GM23338 (cell line): ENCODE measurements around the gene TARBP2. TPM values are rescaled to one million over a fixed set of nuclear protein-coding genes. Genes with fewer than 3 reads are reported as not detected.
A peak's percentile ranks its signal among the peaks of the same experiment; 100 is the strongest.

Experiments
- ATAC-seq: fragments of 200-7000 bp; cut with Tn5 transposase; 3 replicates; pipeline ENCODE4 v1.9.1; 2020
- DNase-seq: peaks from one replicate; pipeline ENCODE4 v3.0.0-alpha.2; 2015; ENCODE audit warnings: low spot score
- H2AFZ ChIP-seq: fragments of 200-600 bp; sonication (generic); 2 replicates; pipeline ENCODE4 v1.8.0; 2016; ENCODE audit warnings: antibody characterized with exemption, mild to moderate bottlenecking, moderate library complexity
- H3F3A ChIP-seq: fragments of 200-600 bp; sonication (generic); replicated peaks from 2 replicates; pipeline ENCODE4 v1.8.0; 2017; ENCODE audit warnings: antibody characterized with exemption, mixed run types, low read depth
- H3K27ac ChIP-seq: fragments of 200-600 bp; sonication (generic); 2 replicates; pipeline ENCODE4 v1.6.1; 2016; ENCODE audit warnings: low read depth
- H3K27me3 ChIP-seq: fragments of 200-600 bp; sonication (generic); 2 replicates; pipeline ENCODE4 v1.8.0; 2016; ENCODE audit warnings: mild to moderate bottlenecking, mixed run types, moderate library complexity; ENCODE audit not compliant: insufficient read depth
- H3K36me3 ChIP-seq: fragments of 200-600 bp; sonication (generic); 2 replicates; pipeline ENCODE4 v1.8.0; 2016; ENCODE audit warnings: mild to moderate bottlenecking; ENCODE audit not compliant: insufficient read depth
- H3K4me1 ChIP-seq: fragments of 200-600 bp; sonication (generic); 2 replicates; pipeline ENCODE4 v1.8.0; 2016; ENCODE audit warnings: mild to moderate bottlenecking, moderate library complexity; ENCODE audit not compliant: insufficient read depth
- H3K4me2 ChIP-seq: fragments of 200-600 bp; sonication (generic); 2 replicates; pipeline ENCODE4 v1.7.1; 2017; ENCODE audit warnings: mixed run types
- H3K4me3 ChIP-seq: fragments of 200-600 bp; sonication (generic); 2 replicates; pipeline ENCODE4 v1.6.1; 2016; ENCODE audit warnings: mixed run types
- H3K79me2 ChIP-seq: fragments of 200-600 bp; sonication (generic); replicated peaks from 2 replicates; pipeline ENCODE4 v1.8.0; 2017; ENCODE audit warnings: mild to moderate bottlenecking; ENCODE audit not compliant: insufficient read depth
- H3K9me2 ChIP-seq: fragments of 200-600 bp; sonication (generic); 2 replicates; pipeline ENCODE4 v1.8.0; 2017; ENCODE audit not compliant: insufficient read depth
- H4K20me1 ChIP-seq: fragments of 200-600 bp; sonication (generic); replicated peaks from 2 replicates; pipeline ENCODE4 v1.8.0; 2017; ENCODE audit warnings: mild to moderate bottlenecking; ENCODE audit not compliant: insufficient read depth
- H3K27ac Mint-ChIP-seq: 2 replicates; pipeline ENCODE4 v1.8.0; 2020; ENCODE audit warnings: inconsistent platforms, mild to moderate bottlenecking, moderate library complexity, mixed read lengths
- H3K27me3 Mint-ChIP-seq: 3 replicates; pipeline ENCODE4 v1.8.0; 2022; ENCODE audit warnings: low read depth, mild to moderate bottlenecking, moderate library complexity, mixed read lengths, inconsistent platforms; ENCODE audit not compliant: insufficient read depth, poor library complexity
- H3K36me3 Mint-ChIP-seq: 3 replicates; pipeline ENCODE4 v1.8.0; 2021; ENCODE audit warnings: low read depth, mild to moderate bottlenecking, inconsistent platforms, moderate library complexity, mixed read lengths
- H3K4me1 Mint-ChIP-seq: 3 replicates; pipeline ENCODE4 v1.8.0; 2020; ENCODE audit warnings: mild to moderate bottlenecking, inconsistent platforms, mixed read lengths
- H3K4me3 Mint-ChIP-seq: 3 replicates; pipeline ENCODE4 v1.8.0; 2021; ENCODE audit warnings: moderate library complexity, mild to moderate bottlenecking, inconsistent platforms, mixed read lengths
- H3K9me3 Mint-ChIP-seq: 3 replicates; pipeline ENCODE4 v1.8.0; 2020; ENCODE audit warnings: moderate library complexity, mild to moderate bottlenecking, inconsistent platforms, mixed read lengths
- CREB1 ChIP-seq: fragments of 250-450 bp; sonication (Bioruptor Pico); IDR thresholded peaks from 2 replicates; pipeline ENCODE4 v1.5.0; 2020; ENCODE audit warnings: low read depth, mild to moderate bottlenecking, moderate library complexity
- EZH2 ChIP-seq: fragments of 200-600 bp; sonication (generic); IDR thresholded peaks from one replicate; pipeline ENCODE4 v1.8.0; 2017; ENCODE audit warnings: antibody characterized with exemption, mild to moderate bottlenecking, low read depth; ENCODE audit not compliant: unreplicated experiment
- EZH2phosphoT487 ChIP-seq: fragments of 200-600 bp; sonication (generic); IDR thresholded peaks from one replicate; pipeline ENCODE4 v1.8.1; 2018; ENCODE audit warnings: antibody characterized with exemption; ENCODE audit not compliant: unreplicated experiment
- JUNB ChIP-seq: IDR thresholded peaks from one replicate; pipeline ENCODE4 v1.6.1; 2016; ENCODE audit warnings: antibody characterized with exemption; ENCODE audit not compliant: unreplicated experiment
- NANOG ChIP-seq: IDR thresholded peaks from 2 replicates; pipeline ENCODE4 v1.6.1; 2016; ENCODE audit warnings: antibody characterized with exemption, borderline replicate concordance
- POLR2AphosphoS5 ChIP-seq: IDR thresholded peaks from 2 replicates; pipeline ENCODE4 v1.6.1; 2016; ENCODE audit warnings: antibody characterized with exemption, low read depth
- STAT1 ChIP-seq: IDR thresholded peaks from one replicate; pipeline ENCODE4 v1.6.1; 2016; ENCODE audit warnings: antibody characterized with exemption; ENCODE audit not compliant: unreplicated experiment
- ZNF114 ChIP-seq: fragments of 250-450 bp; sonication (Bioruptor Pico); IDR thresholded peaks from 2 replicates; pipeline ENCODE4 v1.5.0; 2020; ENCODE audit warnings: mild to moderate bottlenecking, moderate library complexity
- ZNF331 ChIP-seq: fragments of 250-450 bp; sonication (Bioruptor Pico); IDR thresholded peaks from 2 replicates; pipeline ENCODE4 v1.5.0; 2020; ENCODE audit warnings: low read depth, mild to moderate bottlenecking, moderate library complexity
- polyA plus RNA-seq: library from polyadenylated mRNA; unstranded; fragments of >200 nt; fragmentation: Nextera tagmentation; extraction: Ambion mirVana; gene quantifications from 2 replicates; pipeline ENCODE4 v1.2.1, GENCODE V29; 2016
- total RNA-seq: library from RNA; depleted of rRNA; stranded (reverse); fragments of >200 nt; shearing (Covaris generic); gene quantifications from 2 replicates; pipeline ENCODE4 v1.2.3, GENCODE V29; 2014
- TF ChIP-seq, protein P1 (sequence below): IDR thresholded peaks from 2 replicates; pipeline ENCODE4 v1.6.1; 2016; ENCODE audit warnings: antibody characterized with exemption
- TF ChIP-seq, protein P2 (sequence below): fragments of 250-450 bp; sonication (Bioruptor Pico); IDR thresholded peaks from 2 replicates; pipeline ENCODE4 v1.5.0; 2020; ENCODE audit warnings: mild to moderate bottlenecking, moderate library complexity
- TF ChIP-seq, protein P3 (sequence below): IDR thresholded peaks from one replicate; pipeline ENCODE4 v1.6.1; 2018; ENCODE audit warnings: antibody characterized with exemption; ENCODE audit not compliant: unreplicated experiment

The TARBP2 gene
- total and polyA plus RNA-seq, 2 experiments from 2014 or later: 57.0 to 83.4 TPM

GRCh38 chr12:53467082-53467481 lies 34.0 kb upstream of the TARBP2 start (continued):
- TF ChIP-seq, protein P1, sequence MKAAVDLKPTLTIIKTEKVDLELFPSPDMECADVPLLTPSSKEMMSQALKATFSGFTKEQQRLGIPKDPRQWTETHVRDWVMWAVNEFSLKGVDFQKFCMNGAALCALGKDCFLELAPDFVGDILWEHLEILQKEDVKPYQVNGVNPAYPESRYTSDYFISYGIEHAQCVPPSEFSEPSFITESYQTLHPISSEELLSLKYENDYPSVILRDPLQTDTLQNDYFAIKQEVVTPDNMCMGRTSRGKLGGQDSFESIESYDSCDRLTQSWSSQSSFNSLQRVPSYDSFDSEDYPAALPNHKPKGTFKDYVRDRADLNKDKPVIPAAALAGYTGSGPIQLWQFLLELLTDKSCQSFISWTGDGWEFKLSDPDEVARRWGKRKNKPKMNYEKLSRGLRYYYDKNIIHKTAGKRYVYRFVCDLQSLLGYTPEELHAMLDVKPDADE: no peak

DNA sequence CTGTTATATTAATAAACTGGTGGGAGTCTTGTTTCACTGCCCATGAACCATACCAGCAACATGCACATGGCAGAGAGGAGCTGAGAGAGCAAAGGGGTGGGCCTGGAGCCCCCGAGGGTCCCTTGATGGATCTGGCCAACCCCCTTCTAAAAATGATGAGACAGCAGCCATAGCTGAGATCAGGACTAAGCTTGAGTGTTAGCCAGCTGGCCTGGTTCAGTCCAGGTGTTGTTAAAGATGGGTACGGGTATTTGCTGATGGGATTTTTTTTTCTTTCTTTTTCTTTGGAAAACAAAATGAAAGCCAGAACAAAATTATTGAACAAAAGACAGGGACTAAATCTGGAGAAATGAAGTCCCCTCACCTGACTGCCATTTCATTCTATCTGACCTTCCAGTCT lies 33.2 kb upstream of the TARBP2 start:
- Histone ChIP-seq H3K36me3 (peaks cover 92% of the 10 kb centered on the region), H3F3A (peaks cover 55% of the 10 kb centered on the region), H3K79me2 (peaks cover 77% of the 10 kb centered on the region), H3K27ac (0 out of 2 replicates have a peak overlapping the region, but pooled peaks have one; percentile 9), H3K4me2 (no peak overlapping the region), H3K4me3 (no peak overlapping the region), H4K20me1 (peaks cover 78% of the 10 kb centered on the region), H3K9me2 (no peaks in the 10 kb centered on the region), H2AFZ (no peak overlapping the region), H3K4me1 (peaks cover 13% of the 10 kb centered on the region), H3K27me3 (no peaks in the 10 kb centered on the region)
- ATAC-seq: no peak
- Mint-ChIP-seq H3K36me3 (peaks cover 100% of the 10 kb centered on the region), H3K4me3 (no peak overlapping the region), H3K9me3 (no peaks in the 10 kb centered on the region), H3K27me3 (no peaks in the 10 kb centered on the region), H3K4me1 (peaks cover 32% of the 10 kb centered on the region), H3K27ac (no peak overlapping the region)
- no peak for DNase-seq
- TF ChIP-seq ZNF331 (CRISPR knock-in tag): no peak
- TF ChIP-seq NANOG: no peak
- TF ChIP-seq, protein P2, sequence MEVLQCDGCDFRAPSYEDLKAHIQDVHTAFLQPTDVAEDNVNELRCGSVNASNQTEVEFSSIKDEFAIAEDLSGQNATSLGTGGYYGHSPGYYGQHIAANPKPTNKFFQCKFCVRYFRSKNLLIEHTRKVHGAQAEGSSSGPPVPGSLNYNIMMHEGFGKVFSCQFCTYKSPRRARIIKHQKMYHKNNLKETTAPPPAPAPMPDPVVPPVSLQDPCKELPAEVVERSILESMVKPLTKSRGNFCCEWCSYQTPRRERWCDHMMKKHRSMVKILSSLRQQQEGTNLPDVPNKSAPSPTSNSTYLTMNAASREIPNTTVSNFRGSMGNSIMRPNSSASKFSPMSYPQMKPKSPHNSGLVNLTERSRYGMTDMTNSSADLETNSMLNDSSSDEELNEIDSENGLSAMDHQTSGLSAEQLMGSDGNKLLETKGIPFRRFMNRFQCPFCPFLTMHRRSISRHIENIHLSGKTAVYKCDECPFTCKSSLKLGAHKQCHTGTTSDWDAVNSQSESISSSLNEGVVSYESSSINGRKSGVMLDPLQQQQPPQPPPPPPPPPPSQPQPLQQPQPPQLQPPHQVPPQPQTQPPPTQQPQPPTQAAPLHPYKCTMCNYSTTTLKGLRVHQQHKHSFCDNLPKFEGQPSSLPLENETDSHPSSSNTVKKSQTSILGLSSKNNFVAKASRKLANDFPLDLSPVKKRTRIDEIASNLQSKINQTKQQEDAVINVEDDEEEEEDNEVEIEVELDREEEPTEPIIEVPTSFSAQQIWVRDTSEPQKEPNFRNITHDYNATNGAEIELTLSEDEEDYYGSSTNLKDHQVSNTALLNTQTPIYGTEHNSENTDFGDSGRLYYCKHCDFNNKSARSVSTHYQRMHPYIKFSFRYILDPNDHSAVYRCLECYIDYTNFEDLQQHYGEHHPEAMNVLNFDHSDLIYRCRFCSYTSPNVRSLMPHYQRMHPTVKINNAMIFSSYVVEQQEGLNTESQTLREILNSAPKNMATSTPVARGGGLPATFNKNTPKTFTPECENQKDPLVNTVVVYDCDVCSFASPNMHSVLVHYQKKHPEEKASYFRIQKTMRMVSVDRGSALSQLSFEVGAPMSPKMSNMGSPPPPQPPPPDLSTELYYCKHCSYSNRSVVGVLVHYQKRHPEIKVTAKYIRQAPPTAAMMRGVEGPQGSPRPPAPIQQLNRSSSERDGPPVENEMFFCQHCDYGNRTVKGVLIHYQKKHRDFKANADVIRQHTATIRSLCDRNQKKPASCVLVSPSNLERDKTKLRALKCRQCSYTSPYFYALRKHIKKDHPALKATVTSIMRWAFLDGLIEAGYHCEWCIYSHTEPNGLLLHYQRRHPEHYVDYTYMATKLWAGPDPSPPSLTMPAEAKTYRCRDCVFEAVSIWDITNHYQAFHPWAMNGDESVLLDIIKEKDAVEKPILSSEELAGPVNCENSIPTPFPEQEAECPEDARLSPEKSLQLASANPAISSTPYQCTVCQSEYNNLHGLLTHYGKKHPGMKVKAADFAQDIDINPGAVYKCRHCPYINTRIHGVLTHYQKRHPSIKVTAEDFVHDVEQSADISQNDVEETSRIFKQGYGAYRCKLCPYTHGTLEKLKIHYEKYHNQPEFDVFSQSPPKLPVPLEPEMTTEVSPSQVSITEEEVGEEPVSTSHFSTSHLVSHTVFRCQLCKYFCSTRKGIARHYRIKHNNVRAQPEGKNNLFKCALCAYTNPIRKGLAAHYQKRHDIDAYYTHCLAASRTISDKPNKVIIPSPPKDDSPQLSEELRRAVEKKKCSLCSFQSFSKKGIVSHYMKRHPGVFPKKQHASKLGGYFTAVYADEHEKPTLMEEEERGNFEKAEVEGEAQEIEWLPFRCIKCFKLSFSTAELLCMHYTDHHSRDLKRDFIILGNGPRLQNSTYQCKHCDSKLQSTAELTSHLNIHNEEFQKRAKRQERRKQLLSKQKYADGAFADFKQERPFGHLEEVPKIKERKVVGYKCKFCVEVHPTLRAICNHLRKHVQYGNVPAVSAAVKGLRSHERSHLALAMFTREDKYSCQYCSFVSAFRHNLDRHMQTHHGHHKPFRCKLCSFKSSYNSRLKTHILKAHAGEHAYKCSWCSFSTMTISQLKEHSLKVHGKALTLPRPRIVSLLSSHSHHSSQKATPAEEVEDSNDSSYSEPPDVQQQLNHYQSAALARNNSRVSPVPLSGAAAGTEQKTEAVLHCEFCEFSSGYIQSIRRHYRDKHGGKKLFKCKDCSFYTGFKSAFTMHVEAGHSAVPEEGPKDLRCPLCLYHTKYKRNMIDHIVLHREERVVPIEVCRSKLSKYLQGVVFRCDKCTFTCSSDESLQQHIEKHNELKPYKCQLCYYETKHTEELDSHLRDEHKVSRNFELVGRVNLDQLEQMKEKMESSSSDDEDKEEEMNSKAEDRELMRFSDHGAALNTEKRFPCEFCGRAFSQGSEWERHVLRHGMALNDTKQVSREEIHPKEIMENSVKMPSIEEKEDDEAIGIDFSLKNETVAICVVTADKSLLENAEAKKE (CRISPR knock-in tag): no peak
- TF ChIP-seq STAT1: no peak
- TF ChIP-seq, protein P3, sequence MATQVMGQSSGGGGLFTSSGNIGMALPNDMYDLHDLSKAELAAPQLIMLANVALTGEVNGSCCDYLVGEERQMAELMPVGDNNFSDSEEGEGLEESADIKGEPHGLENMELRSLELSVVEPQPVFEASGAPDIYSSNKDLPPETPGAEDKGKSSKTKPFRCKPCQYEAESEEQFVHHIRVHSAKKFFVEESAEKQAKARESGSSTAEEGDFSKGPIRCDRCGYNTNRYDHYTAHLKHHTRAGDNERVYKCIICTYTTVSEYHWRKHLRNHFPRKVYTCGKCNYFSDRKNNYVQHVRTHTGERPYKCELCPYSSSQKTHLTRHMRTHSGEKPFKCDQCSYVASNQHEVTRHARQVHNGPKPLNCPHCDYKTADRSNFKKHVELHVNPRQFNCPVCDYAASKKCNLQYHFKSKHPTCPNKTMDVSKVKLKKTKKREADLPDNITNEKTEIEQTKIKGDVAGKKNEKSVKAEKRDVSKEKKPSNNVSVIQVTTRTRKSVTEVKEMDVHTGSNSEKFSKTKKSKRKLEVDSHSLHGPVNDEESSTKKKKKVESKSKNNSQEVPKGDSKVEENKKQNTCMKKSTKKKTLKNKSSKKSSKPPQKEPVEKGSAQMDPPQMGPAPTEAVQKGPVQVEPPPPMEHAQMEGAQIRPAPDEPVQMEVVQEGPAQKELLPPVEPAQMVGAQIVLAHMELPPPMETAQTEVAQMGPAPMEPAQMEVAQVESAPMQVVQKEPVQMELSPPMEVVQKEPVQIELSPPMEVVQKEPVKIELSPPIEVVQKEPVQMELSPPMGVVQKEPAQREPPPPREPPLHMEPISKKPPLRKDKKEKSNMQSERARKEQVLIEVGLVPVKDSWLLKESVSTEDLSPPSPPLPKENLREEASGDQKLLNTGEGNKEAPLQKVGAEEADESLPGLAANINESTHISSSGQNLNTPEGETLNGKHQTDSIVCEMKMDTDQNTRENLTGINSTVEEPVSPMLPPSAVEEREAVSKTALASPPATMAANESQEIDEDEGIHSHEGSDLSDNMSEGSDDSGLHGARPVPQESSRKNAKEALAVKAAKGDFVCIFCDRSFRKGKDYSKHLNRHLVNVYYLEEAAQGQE: no peak
- no peak for TF ChIP-seq POLR2AphosphoS5
- no peak for TF ChIP-seq EZH2phosphoT487
- TF ChIP-seq, protein P1: no peak
- TF ChIP-seq JUNB: no peak
- no peak for TF ChIP-seq CREB1 (CRISPR knock-in tag)
- no peak for TF ChIP-seq EZH2
- TF ChIP-seq ZNF114: no peak
